HG03139 (cell line): ENCODE data around the gene KCNT1.

Experiments
- ATAC-seq: cut with Tn5 transposase; IDR thresholded peaks from one replicate; pipeline ENCODE4 v1.9.1; 2021; ENCODE audit not compliant: unreplicated experiment

KCNT1 gene

GRCh38 chr9:135744333-135745070 is 42.5 kb downstream of the KCNT1 start:
- ATAC-seq = no peak

- no peak for ATAC-seq
Measured at GRCh38 chr9:135745189-135745588, 43.2 kb downstream of the KCNT1 start.

GRCh38 chr9:135745686-135746324 is 43.8 kb downstream of the KCNT1 start:
- ATAC-seq = no peak

GRCh38 chr9:135746565-135746964 is 44.6 kb downstream of the KCNT1 start:
- ATAC-seq = no peak

GRCh38 chr9:135747311-135747710 is 45.3 kb downstream of the KCNT1 start:
- no peak for ATAC-seq

- ATAC-seq = no peak
Measured at GRCh38 chr9:135748676-135749075, 46.7 kb downstream of the KCNT1 start.

GRCh38 chr9:135749171-135750045 is 47.4 kb downstream of the KCNT1 start:
- ATAC-seq = no peak

- no peak for ATAC-seq
Measured at GRCh38 chr9:135750786-135751185, 48.8 kb downstream of the KCNT1 start.

GRCh38 chr9:135751501-135751900 is 49.5 kb downstream of the KCNT1 start:
- ATAC-seq = no peak

- ATAC-seq = no peak
Measured at GRCh38 chr9:135752281-135753204, 50.6 kb downstream of the KCNT1 start.

- no peak for ATAC-seq
Measured at GRCh38 chr9:135753391-135754105, 51.6 kb downstream of the KCNT1 start.

GRCh38 chr9:135756576-135756975 is 54.6 kb downstream of the KCNT1 start:
- ATAC-seq = no peak

- ATAC-seq = no peak
Measured at GRCh38 chr9:135757356-135757755, 55.4 kb downstream of the KCNT1 start.

GRCh38 chr9:135758056-135758455 is 56.1 kb downstream of the KCNT1 start:
- ATAC-seq = no peak

- ATAC-seq = no peak
Measured at GRCh38 chr9:135758870-135759269, 56.9 kb downstream of the KCNT1 start.

- no peak for ATAC-seq
Measured at GRCh38 chr9:135759676-135760300, 57.8 kb downstream of the KCNT1 start.

GRCh38 chr9:135760465-135760864 is 58.5 kb downstream of the KCNT1 start:
- no peak for ATAC-seq

- ATAC-seq = no peak
Measured at GRCh38 chr9:135761150-135761844, 59.3 kb downstream of the KCNT1 start.

- ATAC-seq = no peak
Measured at GRCh38 chr9:135761845-135762168, 59.8 kb downstream of the KCNT1 start.
